Bronchial epithelial cell (primary cell): ENCODE results near the gene TIMM10B. TPM values are rescaled to one million over a fixed set of nuclear protein-coding genes. Genes with fewer than 3 reads are reported as not detected.

Experiments used
- DNase-seq: peaks from one replicate; pipeline ENCODE4 v3.0.0-alpha.2; 2010; ENCODE audit warnings: low read depth
- FAIRE-seq: peaks from 2 replicates; lab custom pipeline; 2011; peaks lifted over from hg19 to GRCh38; lab: Jason Lieb, UNC
- H3K27me3 ChIP-seq: 2 replicates; pipeline ENCODE4 v1.5.1; 2011; ENCODE audit warnings: low read length; ENCODE audit not compliant: control insufficient read depth, insufficient read depth
- H3K36me3 ChIP-seq: 2 replicates; pipeline ENCODE4 v1.5.1; 2011; ENCODE audit warnings: low read length; ENCODE audit not compliant: control insufficient read depth, insufficient read depth
- H3K4me3 ChIP-seq: 2 replicates; pipeline ENCODE4 v1.5.1; 2011; ENCODE audit warnings: mild to moderate bottlenecking, low read depth, low read length, control low read depth
- CTCF ChIP-seq: IDR thresholded peaks from 2 replicates; pipeline ENCODE4 v1.5.1; 2011; ENCODE audit warnings: mild to moderate bottlenecking, moderate library complexity, low read length, control low read depth, inconsistent platforms; ENCODE audit not compliant: insufficient read depth, severe bottlenecking
- total RNA-seq: library from RNA; depleted of rRNA; stranded (reverse); fragments of >200 nt; gene quantifications from 2 replicates; pipeline ENCODE4 v1.2.1, GENCODE V29; 2014

TIMM10B gene
- total RNA-seq, 1 donor from 2014 or later: 39.5 TPM

GRCh38 chr11:6480299-6480914 lies 894 bp upstream of the TIMM10B start:
- Histone ChIP-seq H3K36me3 (peaks cover 22% of the 10 kb centered on the region), H3K4me3 (peak overlapping the region; percentile 75), H3K27me3 (no peaks in the 10 kb centered on the region)
- DNase-seq (no peak), FAIRE-seq (no peak)
- no peak for TF ChIP-seq CTCF

GRCh38 chr11:6481924-6482275 lies 599 bp downstream of the TIMM10B start:
- Histone ChIP-seq H3K4me3 (peak overlapping the region; percentile 75), H3K27me3 (no peaks in the 10 kb centered on the region), H3K36me3 (peaks cover 23% of the 10 kb centered on the region)
- no peak for FAIRE-seq
- TF ChIP-seq CTCF: no peak
- no peak for DNase-seq

GRCh38 chr11:6482441-6482840 lies 1.1 kb downstream of the TIMM10B start:
- FAIRE-seq: no peak
- Histone ChIP-seq H3K4me3 (peak overlapping the region; percentile 75), H3K36me3 (peaks cover 18% of the 10 kb centered on the region), H3K27me3 (no peaks in the 10 kb centered on the region)
- TF ChIP-seq CTCF: no peak
- DNase-seq: no peak

- peaks cover 14% of the 10 kb centered on the region for H3K36me3 ChIP-seq
- DNase-seq (no peak), FAIRE-seq (no peak)
- no peak for TF ChIP-seq CTCF
- H3K27me3 ChIP-seq: no peaks in the 10 kb centered on the region
- no peak overlapping the region for H3K4me3 ChIP-seq
These were observed 1.7 kb downstream of the TIMM10B start for GRCh38 chr11:6483015-6483414.

- DNase-seq (no peak), FAIRE-seq (no peak)
- Histone ChIP-seq H3K4me3 (no peak overlapping the region), H3K27me3 (no peaks in the 10 kb centered on the region), H3K36me3 (peaks cover 5% of the 10 kb centered on the region)
- TF ChIP-seq CTCF: no peak
These were observed 4.4 kb downstream of the TIMM10B start for GRCh38 chr11:6485661-6486060.

GRCh38 chr11:6486256-6486655 lies 5.0 kb downstream of the TIMM10B start:
- FAIRE-seq: no peak
- peaks cover 5% of the 10 kb centered on the region for H3K36me3 ChIP-seq
- no peak for DNase-seq
- H3K27me3 ChIP-seq: no peaks in the 10 kb centered on the region
- no peak overlapping the region for H3K4me3 ChIP-seq
- TF ChIP-seq CTCF: no peak
